GM12891 (cell line): Measurements from ENCODE around the gene ATRNL1. TPM values are rescaled to one million over a fixed set of nuclear protein-coding genes. Genes with fewer than 3 reads are reported as not detected.

ENCODE experiments used
- DNase-seq: peaks from one replicate; pipeline ENCODE4 v3.0.0; 2011; ENCODE audit warnings: low spot score; ENCODE audit not compliant: insufficient read length
- FAIRE-seq: peaks from 2 replicates; lab custom pipeline; 2011; peaks lifted over from hg19 to GRCh38; lab: Jason Lieb, UNC
- PAX5 ChIP-seq: IDR thresholded peaks from 2 replicates; pipeline ENCODE4 v1.6.1; 2011; ENCODE audit warnings: low read length, moderate library complexity, mild to moderate bottlenecking; ENCODE audit not compliant: insufficient read depth, severe bottlenecking
- POLR2A ChIP-seq: IDR thresholded peaks from 2 replicates; pipeline ENCODE4 v1.6.1; 2011; ENCODE audit warnings: low read depth, low read length, control low read depth
- POLR2AphosphoS5 ChIP-seq: IDR thresholded peaks from 2 replicates; pipeline ENCODE4 v1.6.1; 2011; ENCODE audit warnings: low read depth, low read length, control low read depth
- POU2F2 ChIP-seq: IDR thresholded peaks from 2 replicates; pipeline ENCODE4 v1.6.1; 2011; ENCODE audit warnings: low read depth, mild to moderate bottlenecking, control low read depth, low read length, moderate library complexity
- SPI1 ChIP-seq: IDR thresholded peaks from 2 replicates; pipeline ENCODE4 v1.6.1; 2011; ENCODE audit warnings: low read depth, low read length, control low read depth
- TAF1 ChIP-seq: IDR thresholded peaks from 2 replicates; pipeline ENCODE4 v1.6.1; 2011; ENCODE audit warnings: low read depth, low read length, control low read depth
- polyA plus RNA-seq: library from polyadenylated mRNA; unstranded; fragments of >200 nt; gene quantifications from one replicate; pipeline ENCODE4 v1.2.1, GENCODE V29; 2012; ENCODE audit warnings: low read depth, missing spikeins, inconsistent platforms; ENCODE audit not compliant: missing spikeins

Gene ATRNL1
- polyA plus RNA-seq, result 4.9 TPM

DNA sequence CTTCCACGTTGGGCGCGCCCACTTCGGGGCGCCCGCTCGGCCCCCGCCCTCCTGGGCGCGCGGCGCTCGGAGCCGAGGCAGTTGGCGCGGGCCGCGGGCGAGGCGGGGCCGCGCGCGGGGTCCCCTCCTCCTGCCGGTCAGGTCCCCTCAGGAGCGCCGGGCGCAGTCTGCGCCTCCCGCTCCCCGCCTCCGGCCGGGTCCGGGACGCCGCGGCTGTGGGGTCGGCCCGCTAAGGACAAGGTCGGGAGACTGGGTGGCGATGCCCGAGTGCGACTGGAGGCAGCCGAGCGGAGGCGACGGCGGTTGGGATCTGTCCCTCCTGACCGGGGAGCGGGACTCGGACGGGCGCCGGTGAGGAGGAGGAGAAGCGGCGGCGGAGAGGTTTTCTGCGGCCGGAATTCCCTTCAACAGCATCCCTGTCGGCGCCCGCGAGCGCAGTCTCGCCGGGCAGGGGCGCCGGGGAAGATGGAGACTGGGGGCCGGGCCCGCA lies at the start of gene ATRNL1:
ATRNL1 (plus strand) TSS at position 80 of the 490 bp plus-strand sequence; CDS start at position 466, 386 bp downstream.
- FAIRE-seq, result no peak
- DNase-seq, result peak; percentile 45
- TF ChIP-seq TAF1 (no peak), PAX5 (no peak), POU2F2 (no peak), POLR2A (no peak), SPI1 (no peak), POLR2AphosphoS5 (no peak)

GRCh38 chr10:115043719-115044118 lies 49.4 kb upstream of the ATRNL1 start:
- no peak for FAIRE-seq
- no peak for TF ChIP-seq POLR2AphosphoS5
- no peak for TF ChIP-seq POLR2A
- TF ChIP-seq PAX5, result no peak
- TF ChIP-seq POU2F2, result no peak
- TF ChIP-seq TAF1, result no peak
- no peak for TF ChIP-seq SPI1

GRCh38 chr10:115044891-115045290 lies 48.3 kb upstream of the ATRNL1 start:
- DNase-seq (no peak), FAIRE-seq (no peak)
- TF ChIP-seq POLR2A (no peak), PAX5 (no peak), SPI1 (no peak), TAF1 (no peak), POU2F2 (no peak), POLR2AphosphoS5 (no peak)

More at GRCh38 chr10:115043719-115044118, 49.4 kb upstream of the ATRNL1 start:
- no peak for DNase-seq

DNA sequence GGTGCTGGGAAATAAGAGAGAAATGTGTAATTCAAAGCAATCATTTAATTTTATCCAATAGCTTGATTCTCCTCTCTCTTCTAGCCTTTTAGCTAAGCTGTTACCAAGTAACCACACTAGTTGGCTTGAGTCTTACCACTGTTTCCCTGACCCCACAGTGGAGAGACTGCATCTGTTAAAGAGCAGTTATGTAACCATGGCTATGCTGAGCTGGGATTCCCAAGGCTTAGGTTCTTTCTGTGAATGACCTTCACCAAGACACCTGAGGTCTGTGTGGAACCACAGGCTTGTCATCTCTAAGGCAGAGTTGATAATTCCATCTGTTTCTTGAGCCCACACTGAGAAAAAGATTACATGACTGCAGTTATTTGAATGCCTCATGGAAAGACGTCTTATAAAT lies 47.7 kb upstream of the ATRNL1 start:
- no peak for DNase-seq
- FAIRE-seq, result no peak
- TF ChIP-seq POLR2AphosphoS5, result no peak
- no peak for TF ChIP-seq PAX5
- TF ChIP-seq POU2F2, result no peak
- TF ChIP-seq POLR2A, result no peak
- TF ChIP-seq TAF1, result no peak
- TF ChIP-seq SPI1, result no peak

GRCh38 chr10:115046686-115047236 lies 46.4 kb upstream of the ATRNL1 start:
- no peak for FAIRE-seq
- no peak for DNase-seq
- TF ChIP-seq POLR2AphosphoS5 (no peak), POU2F2 (no peak), TAF1 (no peak), PAX5 (no peak), SPI1 (no peak), POLR2A (no peak)

GRCh38 chr10:115047705-115048104 lies 45.5 kb upstream of the ATRNL1 start:
- TF ChIP-seq POLR2AphosphoS5, result no peak
- TF ChIP-seq SPI1, result no peak
- no peak for TF ChIP-seq POLR2A
- FAIRE-seq (no peak), DNase-seq (no peak)

DNA sequence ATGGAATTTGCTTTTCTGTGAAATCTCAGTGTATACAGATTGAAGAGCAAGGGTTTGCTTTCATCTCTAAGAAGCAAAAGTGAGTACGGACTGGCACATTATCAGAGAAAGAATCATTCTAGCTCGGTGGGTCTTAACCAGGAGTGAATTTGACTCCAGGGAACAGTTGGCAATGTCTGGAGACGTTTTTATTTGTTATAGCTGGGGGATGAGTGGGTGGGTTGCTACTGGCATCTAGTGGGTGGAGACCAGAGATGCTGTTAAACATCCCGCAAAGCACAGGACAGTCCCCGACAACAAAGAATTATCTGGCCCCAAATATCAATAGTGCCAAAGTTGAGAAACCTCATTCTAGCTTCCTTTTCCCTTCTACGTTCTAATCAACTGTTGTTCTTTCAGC lies 43.8 kb upstream of the ATRNL1 start:
- DNase-seq, result no peak
- FAIRE-seq, result no peak
- TF ChIP-seq TAF1, result no peak
- TF ChIP-seq POLR2AphosphoS5, result no peak
- TF ChIP-seq PAX5, result no peak
- no peak for TF ChIP-seq SPI1
- no peak for TF ChIP-seq POU2F2
- TF ChIP-seq POLR2A, result no peak

DNA sequence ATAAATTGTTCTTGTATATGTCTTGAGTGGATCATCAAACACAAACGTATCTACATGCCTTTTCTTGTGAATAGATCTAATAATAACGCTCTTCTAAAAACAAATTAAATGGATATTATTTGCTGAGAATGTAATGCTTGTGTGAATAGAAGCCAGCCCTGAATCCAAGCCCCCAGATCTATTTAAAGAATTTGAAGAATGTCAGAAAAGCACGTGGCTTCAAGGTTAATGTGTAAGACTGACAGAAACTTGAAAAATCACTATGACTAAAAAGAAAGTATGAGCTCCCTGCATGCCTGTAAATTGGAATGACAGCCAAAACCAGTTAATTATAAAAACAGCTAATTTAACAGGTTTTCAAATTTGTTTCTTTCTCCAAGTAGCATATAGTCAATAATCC lies 43.2 kb upstream of the ATRNL1 start:
- DNase-seq (no peak), FAIRE-seq (no peak)
- no peak for TF ChIP-seq PAX5
- TF ChIP-seq POLR2A, result no peak
- no peak for TF ChIP-seq POLR2AphosphoS5
- no peak for TF ChIP-seq TAF1
- no peak for TF ChIP-seq SPI1
- TF ChIP-seq POU2F2, result no peak

DNA sequence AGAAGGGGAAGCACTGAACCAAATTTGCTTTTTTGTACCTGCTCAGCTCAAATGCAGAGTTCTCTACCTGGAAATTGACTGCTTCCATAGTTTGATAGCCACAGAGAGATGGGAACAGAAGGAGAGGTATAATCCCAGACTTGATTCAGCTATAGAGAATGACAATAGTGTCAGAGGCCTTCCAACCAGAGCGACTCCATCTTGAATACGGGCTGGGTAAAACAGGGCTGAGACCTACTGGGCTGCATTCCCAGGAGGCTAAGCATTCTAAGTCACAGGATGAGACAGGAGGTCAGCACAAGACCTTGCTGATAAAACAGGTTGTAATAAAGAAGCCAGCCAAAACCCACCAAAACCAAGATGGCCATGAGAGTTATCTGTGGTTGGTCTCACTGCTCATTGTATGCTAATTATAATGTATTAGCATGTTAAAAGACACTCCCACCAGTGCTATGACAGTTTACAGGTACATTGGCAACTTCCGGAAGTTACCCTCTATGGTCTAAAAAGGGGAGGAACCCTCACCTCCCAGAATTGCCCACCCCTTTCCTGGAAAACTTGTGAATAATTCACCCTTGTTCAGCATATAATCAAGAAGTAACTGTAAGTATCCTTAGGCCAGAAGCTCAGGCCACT lies 42.7 kb upstream of the ATRNL1 start:
- no peak for TF ChIP-seq TAF1
- TF ChIP-seq SPI1, result no peak
- TF ChIP-seq PAX5, result no peak
- TF ChIP-seq POLR2A, result no peak
- TF ChIP-seq POU2F2, result no peak
- TF ChIP-seq POLR2AphosphoS5, result no peak
- peak; percentile 26 for FAIRE-seq
- no peak for DNase-seq

GRCh38 chr10:115051216-115051615 lies 41.9 kb upstream of the ATRNL1 start:
- no peak for FAIRE-seq
- no peak for DNase-seq
- TF ChIP-seq POLR2AphosphoS5, result no peak
- no peak for TF ChIP-seq POLR2A
- no peak for TF ChIP-seq TAF1

DNA sequence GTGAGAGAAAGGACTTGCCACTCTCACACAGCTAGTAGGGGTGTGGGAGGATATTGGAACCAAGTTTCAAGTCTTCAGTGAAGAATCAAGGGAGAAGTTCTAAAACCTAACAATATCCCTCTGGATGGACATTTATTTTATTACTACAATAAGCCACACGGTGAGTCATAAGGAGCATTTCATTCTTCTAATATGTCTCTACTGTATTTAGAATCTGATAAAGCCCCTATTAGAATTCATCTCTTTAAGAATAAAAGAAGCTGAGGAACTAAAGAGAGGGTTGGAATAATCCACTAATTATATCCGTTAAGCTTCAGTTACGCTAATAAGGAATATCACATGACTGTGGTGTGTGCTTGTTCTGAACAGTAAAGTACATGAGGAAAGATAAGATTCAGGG lies 40.9 kb upstream of the ATRNL1 start:
- no peak for DNase-seq

More for the DNA sequence above, 40.9 kb upstream of the ATRNL1 start:
- no peak for FAIRE-seq
- no peak for TF ChIP-seq POU2F2
- no peak for TF ChIP-seq TAF1
- TF ChIP-seq POLR2A, result no peak
- TF ChIP-seq POLR2AphosphoS5, result no peak
- no peak for TF ChIP-seq PAX5
- TF ChIP-seq SPI1, result no peak
